Activated T-cell treated with anti-CD3 and anti-CD28 coated beads, Interleukin-2, amount 50 U/mL, for 72 hours (primary cell): ENCODE results near the gene ZBTB43. TPM values are rescaled to one million over a fixed set of nuclear protein-coding genes. Genes with fewer than 3 reads are reported as not detected.

Experiments used
- ATAC-seq, 2 donors: fragments of 150-1000 bp; cut with Tn5 transposase; replicated peaks in 1 of 2; 2 replicates each; pipeline ENCODE4 v1.10.0; 2021; ENCODE audit warnings: moderate library complexity in 2 of 2, mild to moderate bottlenecking in 1 of 2
- DNase-seq, 2 donors: peaks; one replicate each; pipeline ENCODE4 v3.0.0; 2021 to 2022; ENCODE audit warnings: mixed read lengths in 1 of 2
- H3K27ac Mint-ChIP-seq: one replicate; pipeline ENCODE4 v1.8.0; 2022; ENCODE audit warnings: mild to moderate bottlenecking, moderate library complexity, mixed read lengths
- H3K27me3 Mint-ChIP-seq: one replicate; pipeline ENCODE4 v1.8.0; 2022; ENCODE audit warnings: low read depth, mixed read lengths
- H3K36me3 Mint-ChIP-seq, 2 donors: one replicate each; pipeline ENCODE4 v1.8.0; 2022; ENCODE audit warnings: mixed read lengths in 2 of 2, mild to moderate bottlenecking in 1 of 2; ENCODE audit not compliant: insufficient read depth in 2 of 2
- H3K4me1 Mint-ChIP-seq: one replicate; pipeline ENCODE4 v1.8.0; 2022; ENCODE audit warnings: low read depth, mixed read lengths
- H3K4me3 Mint-ChIP-seq, 2 donors: one replicate each; pipeline ENCODE4 v1.8.0; 2022; ENCODE audit warnings: mild to moderate bottlenecking in 2 of 2, mixed read lengths in 2 of 2, moderate library complexity in 2 of 2
- H3K9me3 Mint-ChIP-seq, 2 donors: one replicate each; pipeline ENCODE4 v1.8.0; 2022; ENCODE audit warnings: mixed read lengths in 2 of 2
- total RNA-seq, 2 donors: library from RNA; stranded (reverse); gene quantifications; one replicate each; pipeline ENCODE4 v1.2.3, GENCODE V29; 2022

Gene ZBTB43
- total RNA-seq, 2 donors from 2014 or later = 30.2 to 66.2 TPM

DNA sequence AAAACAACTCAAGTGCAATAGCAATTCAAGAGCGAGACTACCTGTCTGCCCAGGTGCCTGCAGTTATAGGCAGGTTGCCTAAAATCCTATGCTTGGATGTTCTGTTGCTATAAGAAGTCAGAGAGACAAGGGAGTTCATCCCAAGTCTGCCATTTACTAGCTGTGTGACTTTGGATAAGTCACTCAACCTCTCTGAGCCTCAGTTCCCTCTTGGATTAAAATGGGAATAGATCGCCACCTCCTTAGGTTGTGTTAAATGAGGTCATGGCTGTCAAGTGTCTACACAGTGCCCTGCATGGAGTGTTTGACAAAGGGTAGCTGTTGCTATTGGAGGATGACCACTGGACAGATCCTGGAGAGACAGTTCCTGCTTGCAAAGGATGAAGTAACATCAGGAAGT is 54.3 kb downstream of the ZBTB43 start:
- H3K27ac Mint-ChIP-seq = peak overlapping the region; percentile 55
- H3K4me1 Mint-ChIP-seq = peaks cover 30% of the 10 kb centered on the region
- peaks cover 21% of the 10 kb centered on the region for H3K27me3 Mint-ChIP-seq
- H3K4me3 Mint-ChIP-seq = peak overlapping the region; percentile 74 to 82
- ATAC-seq = no peak
- DNase-seq = no peak
- H3K9me3 Mint-ChIP-seq = no peaks in the 10 kb centered on the region
- H3K36me3 Mint-ChIP-seq = peaks cover 0 to 2% of the 10 kb centered on the region in 2 donors

DNA sequence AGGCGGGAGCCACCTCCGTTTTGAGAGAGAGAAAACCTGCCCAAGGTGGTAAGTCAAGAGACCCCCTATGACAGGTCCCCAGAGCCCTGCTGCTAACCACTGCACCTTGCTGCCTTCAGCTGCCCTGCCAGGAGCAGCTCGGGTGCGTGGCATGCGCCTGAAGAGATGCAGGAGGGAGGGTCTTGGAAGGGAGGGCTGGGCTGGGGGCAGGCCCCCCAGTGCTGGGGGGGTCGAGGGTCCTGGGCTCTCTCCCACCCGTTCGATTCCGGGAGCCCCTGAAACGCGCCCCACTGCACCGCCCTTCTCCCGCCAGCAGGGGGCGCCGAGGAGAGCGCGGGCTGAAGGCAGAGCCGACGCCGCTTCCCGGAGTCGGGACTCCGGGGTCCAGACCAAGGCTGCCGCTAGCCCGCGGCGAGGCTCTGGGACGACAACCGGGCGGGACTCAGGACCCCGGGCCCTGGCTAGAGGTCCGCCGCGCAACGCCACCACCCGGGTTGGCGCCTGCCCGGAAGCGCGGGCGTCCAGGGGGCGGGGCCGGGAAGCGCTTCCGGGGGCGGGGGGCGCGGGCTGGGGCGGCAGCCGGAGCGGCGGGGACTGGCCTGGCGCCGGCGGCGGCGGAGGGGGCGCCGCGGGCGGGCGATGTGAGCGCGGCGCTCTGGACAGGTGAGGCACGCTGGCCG is 55.4 kb downstream of the ZBTB43 start, which contains the start of gene ZBTB34:
TSS of gene ZBTB34 (plus strand) at position 563 of the 680 bp plus-strand sequence. CDS start 18,761 bp downstream, outside the sequence.
- Mint-ChIP-seq H3K4me1 (peaks cover 30% of the 10 kb centered on the region), H3K4me3 (peak within 1 kb of the TSS; percentile 84 to 94), H3K9me3 (no peaks in the 10 kb centered on the region), H3K36me3 (peaks cover 2 to 3% of the 10 kb centered on the region in 2 donors), H3K27me3 (peaks cover 14% of the 10 kb centered on the region), H3K27ac (peak within 1 kb of the TSS; percentile 81)
- DNase-seq = peak; percentile 74 to 86
- peak; percentile 83 to 86 for ATAC-seq

DNA sequence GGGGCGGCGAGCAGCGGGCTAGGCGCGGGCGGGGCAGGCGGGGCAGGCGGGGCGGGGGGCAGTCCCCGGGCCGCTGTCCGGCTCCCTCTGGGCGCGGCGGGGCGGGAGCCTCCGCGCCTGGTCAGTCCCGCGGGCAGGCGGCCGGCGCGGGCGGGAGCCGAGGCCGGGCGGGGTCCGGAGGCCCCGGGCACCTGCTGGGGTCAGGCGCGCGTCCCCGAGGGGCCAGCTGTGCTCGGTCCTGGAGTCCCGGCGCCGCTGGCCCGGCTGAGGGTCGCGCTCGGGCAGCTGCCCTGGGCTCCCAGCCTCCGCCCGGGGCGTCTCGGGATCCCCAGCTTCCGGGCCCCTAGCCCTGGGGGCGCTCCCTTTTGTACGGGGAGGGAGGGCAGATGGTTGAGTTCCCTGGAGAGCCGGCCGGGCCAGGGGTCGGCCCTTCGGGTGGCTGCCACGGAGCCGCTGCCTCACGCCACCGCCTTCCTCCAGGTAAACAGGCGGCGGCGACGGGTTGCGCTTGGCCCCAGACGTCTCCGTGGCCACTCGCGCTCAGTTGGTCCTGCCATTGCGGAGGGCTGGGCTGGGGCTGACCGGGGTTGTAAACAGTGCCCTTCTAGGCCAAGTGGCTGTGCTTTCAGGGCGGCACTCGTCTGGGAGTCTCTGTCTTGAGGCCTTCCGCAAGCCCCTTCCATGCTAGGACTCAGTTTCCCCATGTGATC is 56.1 kb downstream of the ZBTB43 start:
- H3K27me3 Mint-ChIP-seq = peaks cover 14% of the 10 kb centered on the region
- ATAC-seq (peak; percentile 41 to 45), DNase-seq (peak; percentile 32 to 45)
- peaks cover 2 to 3% of the 10 kb centered on the region in 2 donors for H3K36me3 Mint-ChIP-seq
- no peaks in the 10 kb centered on the region for H3K9me3 Mint-ChIP-seq
- H3K27ac Mint-ChIP-seq = peak overlapping the region; percentile 81
- peaks cover 30% of the 10 kb centered on the region for H3K4me1 Mint-ChIP-seq
- H3K4me3 Mint-ChIP-seq = peak overlapping the region; percentile 84 to 94

DNA sequence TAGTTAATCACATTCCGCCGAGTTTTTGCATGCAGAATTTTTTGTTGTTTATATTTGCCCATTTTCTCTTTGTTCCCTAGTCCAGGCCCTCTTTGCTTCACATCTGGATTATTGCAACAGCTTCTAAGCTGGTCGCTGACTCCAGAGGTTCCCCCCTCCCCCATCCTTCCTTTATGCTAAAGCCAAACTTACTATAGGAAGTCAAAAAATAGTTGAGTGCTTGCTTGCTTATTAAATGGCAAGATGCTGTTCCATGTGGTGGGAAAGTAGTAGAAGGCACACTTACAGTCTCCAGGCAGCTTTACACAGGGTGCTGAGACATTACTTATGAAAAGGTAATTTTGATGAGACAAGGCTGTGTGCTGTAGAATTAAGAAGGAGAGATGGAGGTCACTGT is 56.9 kb downstream of the ZBTB43 start:
- H3K36me3 Mint-ChIP-seq = peaks cover 2 to 3% of the 10 kb centered on the region in 2 donors
- H3K4me1 Mint-ChIP-seq = peaks cover 30% of the 10 kb centered on the region
- H3K9me3 Mint-ChIP-seq = no peaks in the 10 kb centered on the region
- peaks cover 12% of the 10 kb centered on the region for H3K27me3 Mint-ChIP-seq
- DNase-seq (no peak), ATAC-seq (no peak)
- peak overlapping the region; percentile 84 to 94 for H3K4me3 Mint-ChIP-seq
- H3K27ac Mint-ChIP-seq = peak overlapping the region; percentile 81

DNA sequence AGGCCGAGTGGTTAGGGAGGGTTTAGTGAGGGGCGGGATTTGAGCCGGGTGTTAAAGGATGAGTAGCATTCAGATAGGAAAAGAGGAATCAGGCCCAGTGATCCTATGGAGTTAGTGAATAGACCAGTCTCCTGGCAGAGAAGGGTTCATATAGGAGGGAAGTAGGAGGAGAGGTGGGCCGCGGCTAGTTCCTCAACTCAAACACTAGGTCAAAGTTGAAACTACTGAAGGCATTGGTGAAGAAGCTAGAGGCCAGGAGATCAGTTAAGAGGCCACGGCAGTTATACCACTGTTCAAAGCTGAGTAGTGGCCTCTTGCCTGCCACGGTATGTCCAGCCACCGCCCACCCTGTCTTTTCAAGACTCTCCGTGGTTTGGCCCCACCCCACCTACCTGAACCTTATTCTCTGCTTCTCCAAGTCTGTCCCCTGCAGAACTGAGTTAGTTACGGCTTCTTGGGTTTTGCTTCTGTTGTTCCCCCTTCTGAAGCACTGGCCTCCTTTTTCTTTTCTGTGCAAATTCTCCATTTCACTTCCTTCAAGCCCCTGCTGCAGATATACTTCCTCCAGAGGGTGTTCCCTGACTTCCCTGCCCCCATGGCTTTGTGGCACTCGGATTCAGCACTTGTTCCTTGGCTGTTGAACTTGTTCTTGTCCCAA is 57.4 kb downstream of the ZBTB43 start:
- DNase-seq = no peak
- ATAC-seq = no peak
- Mint-ChIP-seq H3K4me3 (peak overlapping the region; percentile 84 to 94), H3K27ac (no peak overlapping the region), H3K36me3 (peaks cover 2 to 3% of the 10 kb centered on the region in 2 donors), H3K4me1 (peaks cover 30% of the 10 kb centered on the region), H3K9me3 (no peaks in the 10 kb centered on the region), H3K27me3 (peaks cover 6% of the 10 kb centered on the region)

DNA sequence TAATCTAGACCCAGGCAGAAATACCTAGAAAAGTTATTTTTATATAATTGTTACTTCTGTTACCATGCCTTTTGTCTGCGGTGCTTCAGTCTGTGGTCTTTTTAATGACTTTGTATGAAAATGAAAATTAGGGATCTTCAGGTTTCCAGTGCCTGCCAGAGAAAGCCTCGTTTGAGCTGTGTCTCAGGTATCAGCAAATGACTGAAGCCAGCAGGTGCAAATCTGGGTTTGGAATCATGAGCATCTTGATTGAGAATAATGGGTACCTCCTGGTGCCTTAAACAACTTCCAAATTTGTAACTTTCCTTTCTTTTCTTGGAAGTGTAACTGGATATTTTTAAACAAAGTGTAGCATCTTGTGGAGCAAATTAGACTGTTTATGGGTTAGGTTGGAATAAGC is 59.9 kb downstream of the ZBTB43 start:
- H3K4me1 Mint-ChIP-seq = peaks cover 33% of the 10 kb centered on the region
- no peak overlapping the region for H3K27ac Mint-ChIP-seq
- ATAC-seq = no peak
- H3K4me3 Mint-ChIP-seq = no peak overlapping the region
- DNase-seq = no peak
- H3K27me3 Mint-ChIP-seq = no peaks in the 10 kb centered on the region
- H3K9me3 Mint-ChIP-seq = no peaks in the 10 kb centered on the region
- peaks cover 2 to 3% of the 10 kb centered on the region in 2 donors for H3K36me3 Mint-ChIP-seq

DNA sequence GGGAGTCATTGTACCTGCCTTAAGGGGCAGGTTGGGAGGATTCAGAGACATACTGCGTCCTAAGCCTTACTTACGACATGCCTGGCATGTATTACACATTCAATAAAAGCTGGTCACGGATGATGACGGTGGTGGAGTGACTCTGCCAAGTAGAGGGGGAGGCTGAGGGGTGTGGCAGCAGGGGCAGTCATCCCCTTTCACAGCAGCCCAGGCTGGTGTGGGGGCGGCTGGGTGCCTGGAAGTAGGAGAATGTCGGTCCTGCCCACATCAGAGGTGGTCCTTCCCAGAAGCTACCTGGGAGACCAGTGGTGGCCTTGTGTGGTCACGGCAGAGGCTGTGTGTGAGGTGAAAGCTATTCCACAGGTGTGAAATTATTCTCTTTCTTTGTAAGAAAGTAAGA is 64.5 kb downstream of the ZBTB43 start:
- no peak for ATAC-seq
- Mint-ChIP-seq H3K27ac (no peak overlapping the region), H3K4me1 (peaks cover 18% of the 10 kb centered on the region), H3K27me3 (no peaks in the 10 kb centered on the region), H3K4me3 (no peak overlapping the region), H3K36me3 (peaks cover 1 to 2% of the 10 kb centered on the region in 2 donors), H3K9me3 (no peaks in the 10 kb centered on the region)
- DNase-seq = no peak

DNA sequence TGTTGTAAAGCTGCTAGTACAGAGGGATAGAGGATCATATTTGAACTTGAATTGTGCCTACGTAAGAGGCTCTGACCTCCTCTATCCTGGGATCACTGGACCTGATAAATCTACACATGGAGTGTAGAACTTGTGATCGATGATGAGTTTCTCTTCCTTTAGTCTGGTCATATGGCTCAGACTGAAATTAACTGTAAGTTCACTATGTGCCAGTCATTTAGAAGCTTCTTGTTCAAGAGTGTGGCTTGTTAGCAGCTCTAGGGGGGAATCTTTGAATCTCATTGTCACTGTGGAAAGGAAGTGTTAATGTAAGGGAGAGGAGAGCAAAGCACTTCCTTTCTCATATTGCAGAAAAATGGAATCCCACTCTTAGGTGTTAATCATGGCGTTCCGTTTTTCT is 67.7 kb downstream of the ZBTB43 start:
- ATAC-seq (peak; percentile 32 to 75), DNase-seq (no peak)
- Mint-ChIP-seq H3K4me1 (peaks cover 33% of the 10 kb centered on the region), H3K9me3 (no peaks in the 10 kb centered on the region), H3K27me3 (no peaks in the 10 kb centered on the region), H3K27ac (peak overlapping the region; percentile 38), H3K36me3 (no peaks in the 10 kb centered on the region), H3K4me3 (no peak overlapping the region)

DNA sequence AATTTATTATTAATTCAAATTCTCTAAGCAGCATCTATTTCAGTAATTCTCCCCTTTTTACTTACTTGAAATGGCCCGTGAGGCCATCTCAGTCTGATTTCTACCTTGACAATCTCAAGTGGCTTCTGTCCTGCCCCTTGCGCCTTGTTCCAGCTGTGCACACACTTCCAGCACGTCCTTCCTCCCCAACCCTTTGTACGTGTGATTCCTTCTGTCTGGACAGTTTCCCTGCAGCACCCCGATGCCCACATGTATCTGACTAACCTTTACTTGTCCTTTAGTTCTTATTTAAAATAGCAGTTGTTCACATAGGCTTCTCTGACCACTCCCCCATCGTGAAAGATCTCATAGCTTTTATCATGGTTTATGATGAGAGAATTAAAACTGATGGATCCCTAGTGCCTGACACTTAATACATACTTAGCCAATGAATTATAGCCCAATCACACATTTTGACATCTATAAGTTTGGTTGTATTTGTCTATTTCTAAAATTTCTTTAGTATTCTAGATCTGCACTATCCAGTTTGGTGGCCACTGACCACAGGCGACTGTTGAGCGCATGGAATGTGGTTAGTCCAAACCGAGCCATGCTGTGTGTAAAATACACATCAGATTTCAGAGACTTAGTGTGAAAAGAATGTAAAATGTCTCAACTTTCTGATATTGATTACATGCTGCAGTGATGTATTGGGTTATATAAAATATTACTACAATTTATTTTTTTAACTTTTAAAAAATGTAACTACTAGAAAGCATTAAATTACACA is 69.9 kb downstream of the ZBTB43 start:
- no peaks in the 10 kb centered on the region for H3K9me3 Mint-ChIP-seq
- H3K4me1 Mint-ChIP-seq = peaks cover 32% of the 10 kb centered on the region
- no peak for DNase-seq
- H3K27ac Mint-ChIP-seq = peak overlapping the region; percentile 52
- no peak for ATAC-seq
- H3K27me3 Mint-ChIP-seq = no peaks in the 10 kb centered on the region
- H3K4me3 Mint-ChIP-seq = no peak overlapping the region
- H3K36me3 Mint-ChIP-seq = no peaks in the 10 kb centered on the region

DNA sequence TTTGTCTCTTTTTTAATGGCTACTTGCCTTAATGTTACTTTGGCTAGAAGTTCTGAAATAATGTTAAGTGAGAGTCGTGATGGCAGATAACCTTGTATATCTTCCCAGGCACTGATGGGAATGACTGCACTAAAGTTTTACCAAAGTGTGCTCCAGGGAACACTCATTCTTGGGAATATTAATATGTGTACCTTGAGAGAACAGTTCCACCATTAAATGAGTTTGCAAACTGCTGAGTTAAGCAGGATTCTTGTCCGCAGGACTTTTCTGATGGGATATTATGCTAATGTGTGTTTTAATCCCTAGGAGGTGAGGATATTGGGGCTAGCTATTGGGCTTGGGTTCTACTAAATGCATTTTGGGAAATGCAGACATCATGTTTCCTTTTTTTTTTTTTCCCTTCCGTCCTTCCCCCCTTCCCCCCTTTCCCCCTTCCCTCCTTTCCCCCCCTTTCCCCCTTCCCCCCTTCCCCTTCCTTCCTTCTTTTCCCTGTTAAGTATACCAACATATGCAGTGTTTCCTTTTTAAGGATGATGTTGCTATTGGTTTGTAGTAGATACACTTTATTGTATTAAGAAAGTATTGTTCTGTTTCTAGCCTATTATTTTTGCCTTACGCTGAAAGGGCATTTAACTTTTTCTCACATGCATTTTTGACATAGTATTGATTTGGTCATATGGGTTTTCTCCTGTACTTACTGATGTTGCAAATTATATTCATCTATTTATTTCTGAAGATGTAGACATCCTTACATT is 71.1 kb downstream of the ZBTB43 start:
- no peak for ATAC-seq
- Mint-ChIP-seq H3K36me3 (no peaks in the 10 kb centered on the region), H3K27ac (peak overlapping the region; percentile 95)

DNA sequence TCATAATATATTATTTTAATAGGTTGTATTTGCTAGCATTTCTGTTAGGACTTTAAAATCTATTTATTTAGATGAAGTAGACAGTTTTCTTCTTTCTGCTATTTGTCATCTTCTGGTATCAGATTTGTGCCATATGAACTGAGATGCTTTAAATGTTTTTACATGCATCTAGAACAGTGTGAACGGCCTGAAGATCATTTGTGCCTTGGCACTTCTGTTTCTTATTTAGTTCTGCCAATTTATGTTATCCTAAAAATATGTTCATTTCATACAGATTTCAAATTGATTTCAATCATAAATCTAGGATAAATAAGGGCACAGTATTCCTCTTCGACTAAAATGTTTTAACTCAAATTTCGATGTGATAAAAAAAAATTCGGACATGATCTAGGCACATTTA is 71.7 kb downstream of the ZBTB43 start:
- no peak overlapping the region for H3K4me3 Mint-ChIP-seq
- H3K36me3 Mint-ChIP-seq = no peaks in the 10 kb centered on the region
- DNase-seq (no peak), ATAC-seq (no peak)
- H3K4me1 Mint-ChIP-seq = peaks cover 32% of the 10 kb centered on the region
- peak overlapping the region; percentile 95 for H3K27ac Mint-ChIP-seq
- H3K27me3 Mint-ChIP-seq = no peaks in the 10 kb centered on the region
- no peaks in the 10 kb centered on the region for H3K9me3 Mint-ChIP-seq

More for the DNA sequence above, 71.1 kb downstream of the ZBTB43 start:
- peaks cover 32% of the 10 kb centered on the region for H3K4me1 Mint-ChIP-seq
- no peak overlapping the region for H3K4me3 Mint-ChIP-seq
- no peak for DNase-seq
- no peaks in the 10 kb centered on the region for H3K9me3 Mint-ChIP-seq
- no peaks in the 10 kb centered on the region for H3K27me3 Mint-ChIP-seq

DNA sequence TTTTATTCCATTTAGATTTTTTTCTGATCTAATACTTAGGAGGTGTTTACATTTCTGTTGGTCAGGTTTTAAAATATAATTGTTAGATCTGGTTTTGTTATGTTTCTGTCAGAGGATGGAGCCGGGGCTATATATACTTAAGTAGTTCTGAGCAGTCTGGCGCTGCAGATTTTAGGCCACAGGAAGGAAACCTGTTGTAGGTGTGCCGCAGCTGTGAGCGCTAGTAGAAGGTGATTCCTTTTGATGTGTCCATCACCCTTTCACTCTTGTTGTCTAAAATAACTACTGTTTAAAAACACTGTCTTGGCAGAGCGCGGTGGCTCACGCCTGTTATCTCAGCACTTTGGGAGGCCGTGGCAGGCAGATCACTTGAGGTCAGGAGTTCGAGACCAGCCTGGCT is 72.6 kb downstream of the ZBTB43 start:
- Mint-ChIP-seq H3K4me3 (no peak overlapping the region), H3K36me3 (no peaks in the 10 kb centered on the region), H3K9me3 (no peaks in the 10 kb centered on the region), H3K27ac (peak overlapping the region; percentile 63), H3K4me1 (peaks cover 31% of the 10 kb centered on the region), H3K27me3 (no peaks in the 10 kb centered on the region)
- no peak for DNase-seq
- no peak for ATAC-seq
